Neural cell (in vitro differentiated cells): Measurements from ENCODE around the gene CT47C1. TPM values are rescaled to one million over a fixed set of nuclear protein-coding genes. Genes with fewer than 3 reads are reported as not detected.
"Not testable (repeated sequence)": the region's sequence is repeated elsewhere in the genome, so short reads cannot be mapped to it uniquely, and the experiment has no call there.

Experiments used
- H2AFZ ChIP-seq: fragments of 200-600, 300-800 bp; sonication (generic), shearing (Covaris generic); 2 replicates; pipeline ENCODE4 v1.6.0; 2014; ENCODE audit warnings: low read depth, mild to moderate bottlenecking, antibody characterized with exemption, low read length, moderate library complexity
- H3F3A ChIP-seq: fragments of 200-600 bp; shearing (Covaris generic); 2 replicates; pipeline ENCODE4 v1.6.1; 2016; ENCODE audit warnings: mild to moderate bottlenecking, moderate library complexity, mixed read lengths, antibody characterized with exemption, low read length; ENCODE audit not compliant: insufficient read depth, poor library complexity, severe bottlenecking
- H3K27ac ChIP-seq: fragments of 200-600, 300-800 bp; sonication (generic), shearing (Covaris generic); 2 replicates; pipeline ENCODE4 v1.5.1; 2014; ENCODE audit warnings: mild to moderate bottlenecking, low read length, moderate library complexity
- H3K27me3 ChIP-seq: fragments of 300-800, 200-600 bp; sonication (generic), shearing (Covaris generic); 2 replicates; pipeline ENCODE4 v1.6.0; 2014; ENCODE audit warnings: mild to moderate bottlenecking, low read depth, low read length, moderate library complexity; ENCODE audit not compliant: insufficient read depth
- H3K36me3 ChIP-seq: fragments of 300-800, 200-600 bp; sonication (generic), shearing (Covaris generic); 2 replicates; pipeline ENCODE4 v1.5.1; 2014; ENCODE audit warnings: mild to moderate bottlenecking, antibody characterized with exemption, low read length, moderate library complexity; ENCODE audit not compliant: insufficient read depth
- H3K4me2 ChIP-seq: fragments of 300-800, 200-600 bp; sonication (generic), shearing (Covaris generic); 2 replicates; pipeline ENCODE4 v1.6.0; 2014; ENCODE audit warnings: mild to moderate bottlenecking, low read length
- H3K4me3 ChIP-seq: fragments of 300-800, 200-600 bp; sonication (generic), shearing (Covaris generic); 2 replicates; pipeline ENCODE4 v1.5.1; 2014; ENCODE audit warnings: mild to moderate bottlenecking, low read length, moderate library complexity
- H3K79me2 ChIP-seq: fragments of 200-600 bp; shearing (Covaris generic); replicated peaks from 2 replicates; pipeline ENCODE4 v1.6.0; 2014; ENCODE audit warnings: mild to moderate bottlenecking, low read length, moderate library complexity; ENCODE audit not compliant: insufficient read depth
- H3K9ac ChIP-seq: fragments of 300-800, 200-600 bp; sonication (generic), shearing (Covaris generic); 2 replicates; pipeline ENCODE4 v1.6.1; 2016; ENCODE audit warnings: mild to moderate bottlenecking, low read length, mixed read lengths
- H3K9me2 ChIP-seq: fragments of 200-600 bp; shearing (Covaris generic); 2 replicates; pipeline ENCODE4 v1.6.1; 2016; ENCODE audit warnings: mild to moderate bottlenecking, low read length, mixed read lengths; ENCODE audit not compliant: insufficient read depth
- H3K9me3 ChIP-seq: fragments of 200-600, 300-800 bp; sonication (generic), shearing (Covaris generic); 2 replicates; pipeline ENCODE4 v1.6.1; 2016; ENCODE audit warnings: mild to moderate bottlenecking, mixed run types, low read length, moderate library complexity, mixed read lengths
- H4K20me1 ChIP-seq: fragments of 200-600 bp; shearing (Covaris generic); 2 replicates; pipeline ENCODE4 v1.6.1; 2016; ENCODE audit warnings: mild to moderate bottlenecking, mixed run types; ENCODE audit not compliant: insufficient read depth
- EP300 ChIP-seq: fragments of 450-650 bp; conservative IDR thresholded peaks from 2 replicates; pipeline ENCODE4 v1.6.1; 2014; ENCODE audit warnings: antibody characterized with exemption, mild to moderate bottlenecking, moderate library complexity; ENCODE audit not compliant: poor library complexity, severe bottlenecking
- EZH2 ChIP-seq: fragments of 200-600, 300-800 bp; shearing (Covaris generic), sonication (generic); IDR thresholded peaks from 2 replicates; pipeline ENCODE4 v1.6.1; 2014; ENCODE audit warnings: antibody characterized with exemption, low read length, borderline replicate concordance, mild to moderate bottlenecking; ENCODE audit not compliant: insufficient read depth, poor library complexity, severe bottlenecking
- MXI1 ChIP-seq: fragments of 450-650 bp; conservative IDR thresholded peaks from 2 replicates; pipeline ENCODE4 v1.6.1; 2014; ENCODE audit warnings: antibody characterized with exemption, mild to moderate bottlenecking; ENCODE audit not compliant: poor library complexity, severe bottlenecking
- POLR2AphosphoS5 ChIP-seq: IDR thresholded peaks from 2 replicates; pipeline ENCODE4 v1.6.1; 2012
- RAD21 ChIP-seq: fragments of 450-650 bp; conservative IDR thresholded peaks from 2 replicates; pipeline ENCODE4 v1.6.1; 2014; ENCODE audit warnings: antibody characterized with exemption, mild to moderate bottlenecking, moderate library complexity
- SMC3 ChIP-seq: fragments of 450-650 bp; conservative IDR thresholded peaks from 2 replicates; pipeline ENCODE4 v1.6.1; 2014; ENCODE audit warnings: antibody characterized with exemption, mild to moderate bottlenecking, moderate library complexity; ENCODE audit not compliant: poor library complexity
- TAF1 ChIP-seq: IDR thresholded peaks from 2 replicates; pipeline ENCODE4 v1.6.1; 2012; ENCODE audit warnings: low read depth
- polyA plus RNA-seq: library from polyadenylated mRNA; depleted of rRNA; stranded (reverse); fragments of >200 nt; gene quantifications from 2 replicates; pipeline ENCODE4 v1.2.3, GENCODE V29; 2014
- TF ChIP-seq, protein P1 (sequence below): fragments of 450-650 bp; IDR thresholded peaks from 2 replicates; pipeline ENCODE4 v1.5.1; 2014; ENCODE audit warnings: antibody characterized with exemption, mild to moderate bottlenecking, moderate library complexity; ENCODE audit not compliant: poor library complexity, severe bottlenecking
- TF ChIP-seq, protein P2 (sequence below): IDR thresholded peaks from 2 replicates; pipeline ENCODE4 v1.6.1; 2012; ENCODE audit warnings: borderline replicate concordance

Gene CT47C1
- polyA plus RNA-seq, 1 donor from 2014 or later: not detected

DNA sequence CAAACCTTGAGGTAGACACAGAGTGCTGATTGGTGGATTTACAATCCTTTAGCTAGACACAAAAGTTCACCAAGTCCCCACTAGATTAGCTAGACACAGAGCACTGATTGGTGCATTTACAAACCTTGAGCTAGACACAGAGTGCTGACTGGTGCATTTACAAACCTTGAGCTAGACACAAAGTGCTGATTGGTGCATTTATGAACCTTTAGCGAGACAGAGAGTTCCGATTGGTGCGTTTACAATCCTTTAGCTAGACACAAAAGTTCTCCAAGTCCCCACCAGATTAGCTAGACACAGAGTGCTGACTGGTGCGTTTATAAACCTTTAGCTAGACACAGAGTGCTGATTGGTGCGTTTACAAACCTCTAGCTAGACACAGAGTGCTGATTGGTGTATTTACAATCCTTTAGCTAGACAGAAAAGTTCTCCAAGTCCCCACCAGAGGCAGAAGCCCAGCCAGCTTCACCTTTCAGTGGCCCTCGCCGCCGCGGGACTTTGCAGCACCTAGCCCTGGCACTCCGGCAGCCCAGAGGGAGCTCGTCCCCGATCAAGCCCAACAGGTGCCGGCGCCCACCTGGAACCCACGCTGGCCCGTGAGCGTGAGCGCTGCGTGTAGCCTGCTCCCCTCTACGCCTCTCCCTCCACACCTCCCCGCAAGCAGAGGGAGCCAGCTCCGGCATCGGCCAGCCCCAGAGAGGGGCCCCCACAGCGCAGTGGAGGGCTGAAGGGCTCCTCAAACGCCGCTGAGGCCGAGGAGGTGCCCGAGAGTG, 44.6 kb upstream of the CT47C1 start:
- H3K9ac ChIP-seq, H3F3A ChIP-seq, H3K9me2 ChIP-seq, H3K27ac ChIP-seq, H3K4me3 ChIP-seq, H3K4me2 ChIP-seq, H3K27me3 ChIP-seq, H3K79me2 ChIP-seq, H3K36me3 ChIP-seq, H2AFZ ChIP-seq, H3K9me3 ChIP-seq, H4K20me1 ChIP-seq: not testable (repeated sequence)

DNA sequence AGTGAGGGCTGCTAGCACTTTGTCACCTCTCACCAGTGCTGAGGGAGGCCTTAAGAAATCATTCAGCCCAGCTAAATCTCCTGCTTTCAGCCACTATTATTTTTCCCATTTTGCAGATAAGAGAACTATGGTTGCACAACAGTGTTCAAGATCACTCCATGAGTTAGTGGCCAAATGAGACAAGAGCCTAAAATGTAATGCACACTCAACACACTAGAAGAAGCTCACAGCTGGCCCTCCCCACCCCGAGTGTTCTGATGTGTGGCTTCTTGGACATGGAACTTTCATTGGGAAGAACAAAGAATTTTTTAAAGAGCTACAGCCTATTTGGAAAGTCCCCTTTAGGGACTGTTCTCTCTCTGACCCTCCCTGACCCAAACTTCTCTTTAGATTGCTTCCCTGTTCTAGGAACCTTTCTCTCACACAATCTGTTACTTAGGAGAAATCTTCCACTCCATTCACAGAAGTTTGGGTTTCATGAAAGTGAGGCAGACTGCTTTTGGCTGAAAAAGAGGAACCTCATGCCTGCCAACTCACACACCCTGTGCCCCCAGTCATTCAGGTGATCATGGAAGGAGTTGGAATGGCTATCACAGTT, 44.0 kb upstream of the CT47C1 start:
- no peaks in the 10 kb centered on the region for H3F3A ChIP-seq
- no peaks in the 10 kb centered on the region for H3K9me2 ChIP-seq
- no peaks in the 10 kb centered on the region for H3K9me3 ChIP-seq
- TF ChIP-seq, protein P1, sequence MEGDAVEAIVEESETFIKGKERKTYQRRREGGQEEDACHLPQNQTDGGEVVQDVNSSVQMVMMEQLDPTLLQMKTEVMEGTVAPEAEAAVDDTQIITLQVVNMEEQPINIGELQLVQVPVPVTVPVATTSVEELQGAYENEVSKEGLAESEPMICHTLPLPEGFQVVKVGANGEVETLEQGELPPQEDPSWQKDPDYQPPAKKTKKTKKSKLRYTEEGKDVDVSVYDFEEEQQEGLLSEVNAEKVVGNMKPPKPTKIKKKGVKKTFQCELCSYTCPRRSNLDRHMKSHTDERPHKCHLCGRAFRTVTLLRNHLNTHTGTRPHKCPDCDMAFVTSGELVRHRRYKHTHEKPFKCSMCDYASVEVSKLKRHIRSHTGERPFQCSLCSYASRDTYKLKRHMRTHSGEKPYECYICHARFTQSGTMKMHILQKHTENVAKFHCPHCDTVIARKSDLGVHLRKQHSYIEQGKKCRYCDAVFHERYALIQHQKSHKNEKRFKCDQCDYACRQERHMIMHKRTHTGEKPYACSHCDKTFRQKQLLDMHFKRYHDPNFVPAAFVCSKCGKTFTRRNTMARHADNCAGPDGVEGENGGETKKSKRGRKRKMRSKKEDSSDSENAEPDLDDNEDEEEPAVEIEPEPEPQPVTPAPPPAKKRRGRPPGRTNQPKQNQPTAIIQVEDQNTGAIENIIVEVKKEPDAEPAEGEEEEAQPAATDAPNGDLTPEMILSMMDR: no peak
- TF ChIP-seq, protein P2, sequence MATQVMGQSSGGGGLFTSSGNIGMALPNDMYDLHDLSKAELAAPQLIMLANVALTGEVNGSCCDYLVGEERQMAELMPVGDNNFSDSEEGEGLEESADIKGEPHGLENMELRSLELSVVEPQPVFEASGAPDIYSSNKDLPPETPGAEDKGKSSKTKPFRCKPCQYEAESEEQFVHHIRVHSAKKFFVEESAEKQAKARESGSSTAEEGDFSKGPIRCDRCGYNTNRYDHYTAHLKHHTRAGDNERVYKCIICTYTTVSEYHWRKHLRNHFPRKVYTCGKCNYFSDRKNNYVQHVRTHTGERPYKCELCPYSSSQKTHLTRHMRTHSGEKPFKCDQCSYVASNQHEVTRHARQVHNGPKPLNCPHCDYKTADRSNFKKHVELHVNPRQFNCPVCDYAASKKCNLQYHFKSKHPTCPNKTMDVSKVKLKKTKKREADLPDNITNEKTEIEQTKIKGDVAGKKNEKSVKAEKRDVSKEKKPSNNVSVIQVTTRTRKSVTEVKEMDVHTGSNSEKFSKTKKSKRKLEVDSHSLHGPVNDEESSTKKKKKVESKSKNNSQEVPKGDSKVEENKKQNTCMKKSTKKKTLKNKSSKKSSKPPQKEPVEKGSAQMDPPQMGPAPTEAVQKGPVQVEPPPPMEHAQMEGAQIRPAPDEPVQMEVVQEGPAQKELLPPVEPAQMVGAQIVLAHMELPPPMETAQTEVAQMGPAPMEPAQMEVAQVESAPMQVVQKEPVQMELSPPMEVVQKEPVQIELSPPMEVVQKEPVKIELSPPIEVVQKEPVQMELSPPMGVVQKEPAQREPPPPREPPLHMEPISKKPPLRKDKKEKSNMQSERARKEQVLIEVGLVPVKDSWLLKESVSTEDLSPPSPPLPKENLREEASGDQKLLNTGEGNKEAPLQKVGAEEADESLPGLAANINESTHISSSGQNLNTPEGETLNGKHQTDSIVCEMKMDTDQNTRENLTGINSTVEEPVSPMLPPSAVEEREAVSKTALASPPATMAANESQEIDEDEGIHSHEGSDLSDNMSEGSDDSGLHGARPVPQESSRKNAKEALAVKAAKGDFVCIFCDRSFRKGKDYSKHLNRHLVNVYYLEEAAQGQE: no peak
- no peak for TF ChIP-seq POLR2AphosphoS5
- no peak for TF ChIP-seq SMC3
- no peak for TF ChIP-seq EZH2
- TF ChIP-seq EP300: no peak
- no peak for TF ChIP-seq MXI1
- no peak for TF ChIP-seq RAD21
- no peak for TF ChIP-seq TAF1
- H4K20me1 ChIP-seq: no peaks in the 10 kb centered on the region
- no peaks in the 10 kb centered on the region for H3K79me2 ChIP-seq
- no peak overlapping the region for H3K27ac ChIP-seq
- no peaks in the 10 kb centered on the region for H3K36me3 ChIP-seq
- H2AFZ ChIP-seq: no peak overlapping the region
- no peak overlapping the region for H3K4me3 ChIP-seq
- no peak overlapping the region for H3K9ac ChIP-seq
- no peaks in the 10 kb centered on the region for H3K27me3 ChIP-seq
- H3K4me2 ChIP-seq: no peak overlapping the region

DNA sequence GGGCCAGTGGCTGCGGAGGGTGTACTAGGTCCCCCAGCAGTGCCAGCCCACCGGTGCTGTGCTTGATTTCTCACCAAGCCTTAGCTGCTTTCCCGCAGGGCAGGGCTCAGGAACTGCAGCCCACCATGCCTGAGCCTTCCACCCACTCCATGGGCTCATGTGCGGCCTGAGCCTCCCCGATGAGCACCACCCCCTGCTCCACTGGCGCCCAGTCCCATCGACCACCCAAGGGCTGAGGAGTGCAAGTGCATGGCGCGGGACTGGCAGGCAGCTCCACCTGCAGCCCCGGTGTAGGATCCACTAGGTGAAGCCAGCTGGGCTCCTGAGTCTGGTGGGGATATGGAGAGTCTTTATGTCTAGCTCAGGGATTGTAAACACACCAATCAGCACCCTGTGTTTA, 43.1 kb upstream of the CT47C1 start:
- not testable (repeated sequence) for H3K36me3 ChIP-seq, H3F3A ChIP-seq, H3K9ac ChIP-seq, H3K9me3 ChIP-seq, H3K9me2 ChIP-seq, H2AFZ ChIP-seq, H3K4me3 ChIP-seq, H3K4me2 ChIP-seq, H3K79me2 ChIP-seq, H3K27ac ChIP-seq, H3K27me3 ChIP-seq, H4K20me1 ChIP-seq
